DND-41 (cell line): Measurements from ENCODE around the gene BFSP2.

Experiments
- ATAC-seq: fragments of 200-7000 bp; cut with Tn5 transposase; 3 replicates; pipeline ENCODE4 v1.9.1; 2021; ENCODE audit warnings: low read depth; ENCODE audit not compliant: insufficient read depth
- DNase-seq: peaks from one replicate; pipeline ENCODE4 v3.0.0-alpha.2; 2020
- H2AFZ ChIP-seq: 2 replicates; pipeline ENCODE4 v1.6.0; 2012; ENCODE audit warnings: low read depth, low read length
- H3K27ac ChIP-seq: 2 replicates; pipeline ENCODE4 v1.5.1; 2012; ENCODE audit warnings: low read length, inconsistent platforms
- H3K27me3 ChIP-seq: fragments of 200-600 bp; sonication (generic); 2 replicates; pipeline ENCODE4 v1.6.0; 2012; ENCODE audit warnings: low read length, mild to moderate bottlenecking, inconsistent platforms; ENCODE audit not compliant: insufficient read depth, poor library complexity
- H3K36me3 ChIP-seq: 2 replicates; pipeline ENCODE4 v1.5.1; 2012; ENCODE audit warnings: low read length, inconsistent platforms; ENCODE audit not compliant: insufficient read depth
- H3K4me1 ChIP-seq: 2 replicates; pipeline ENCODE4 v1.5.1; 2012; ENCODE audit warnings: mild to moderate bottlenecking, low read length; ENCODE audit not compliant: insufficient read depth
- H3K4me2 ChIP-seq: 2 replicates; pipeline ENCODE4 v1.6.0; 2012; ENCODE audit warnings: mild to moderate bottlenecking, moderate library complexity, low read length, inconsistent platforms; ENCODE audit not compliant: insufficient read depth
- H3K4me3 ChIP-seq, 2 experiments: fragments of 200-600 bp in 1 of 2; shearing (Covaris generic) in 1 of 2; 2 replicates each; pipeline ENCODE4 v1.5.1; 2012 to 2016; ENCODE audit warnings: inconsistent platforms in 2 of 2, low read length in 2 of 2, mild to moderate bottlenecking in 2 of 2, low read depth in 1 of 2, moderate library complexity in 1 of 2
- H3K79me2 ChIP-seq: 2 replicates; pipeline ENCODE4 v1.6.0; 2012; ENCODE audit warnings: low read length, inconsistent platforms; ENCODE audit not compliant: insufficient read depth
- H3K9ac ChIP-seq: 2 replicates; pipeline ENCODE4 v1.6.0; 2012; ENCODE audit warnings: low read depth, mild to moderate bottlenecking, inconsistent platforms, low read length, moderate library complexity
- H3K9me3 ChIP-seq: 2 replicates; pipeline ENCODE4 v1.5.1; 2012; ENCODE audit warnings: low read length, moderate library complexity, mild to moderate bottlenecking, inconsistent platforms; ENCODE audit not compliant: insufficient read depth, severe bottlenecking
- H4K20me1 ChIP-seq: 2 replicates; pipeline ENCODE4 v1.6.0; 2012; ENCODE audit warnings: low read length; ENCODE audit not compliant: insufficient read depth
- EZH2 ChIP-seq: IDR thresholded peaks from 3 replicates; pipeline ENCODE4 v1.6.1; 2012; ENCODE audit warnings: borderline replicate concordance, low read depth, mild to moderate bottlenecking, moderate library complexity, low read length, inconsistent platforms; ENCODE audit not compliant: severe bottlenecking
- TF ChIP-seq, protein P1 (sequence below): IDR thresholded peaks from 2 replicates; pipeline ENCODE4 v1.5.1; 2012; ENCODE audit warnings: borderline replicate concordance, low read length, moderate library complexity, mild to moderate bottlenecking; ENCODE audit not compliant: poor library complexity, severe bottlenecking; ENCODE audit errors: extremely low read depth

Gene BFSP2

DNA sequence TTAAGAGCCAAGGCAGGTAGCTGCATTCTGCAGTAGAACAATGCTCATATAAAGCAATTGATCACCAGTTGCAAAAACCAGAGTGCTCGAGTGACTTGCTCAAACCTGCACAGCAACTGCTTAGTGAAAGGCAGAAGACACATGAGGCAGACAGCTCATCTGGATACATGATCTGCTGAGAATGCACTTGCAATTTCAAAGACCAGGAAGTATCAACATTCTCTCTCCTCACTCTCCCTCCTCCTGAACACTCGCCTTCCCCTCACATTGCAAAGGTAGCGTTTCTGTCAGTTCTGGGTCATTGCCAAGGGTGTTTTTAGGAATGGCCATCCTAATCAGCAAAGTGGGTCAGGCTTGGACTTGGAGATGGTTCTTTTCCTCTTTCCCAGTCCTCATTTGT, 61.0 kb downstream of the BFSP2 start:
- no peak overlapping the region for H2AFZ ChIP-seq
- no peak overlapping the region for H3K9ac ChIP-seq
- no peak overlapping the region for H3K4me3 ChIP-seq
- no peaks in the 10 kb centered on the region for H3K9me3 ChIP-seq
- no peaks in the 10 kb centered on the region for H4K20me1 ChIP-seq
- H3K36me3 ChIP-seq, result no peaks in the 10 kb centered on the region
- no peak for DNase-seq
- no peak overlapping the region for H3K4me2 ChIP-seq
- no peak overlapping the region for H3K27ac ChIP-seq
- H3K79me2 ChIP-seq, result no peaks in the 10 kb centered on the region
- TF ChIP-seq, protein P1, sequence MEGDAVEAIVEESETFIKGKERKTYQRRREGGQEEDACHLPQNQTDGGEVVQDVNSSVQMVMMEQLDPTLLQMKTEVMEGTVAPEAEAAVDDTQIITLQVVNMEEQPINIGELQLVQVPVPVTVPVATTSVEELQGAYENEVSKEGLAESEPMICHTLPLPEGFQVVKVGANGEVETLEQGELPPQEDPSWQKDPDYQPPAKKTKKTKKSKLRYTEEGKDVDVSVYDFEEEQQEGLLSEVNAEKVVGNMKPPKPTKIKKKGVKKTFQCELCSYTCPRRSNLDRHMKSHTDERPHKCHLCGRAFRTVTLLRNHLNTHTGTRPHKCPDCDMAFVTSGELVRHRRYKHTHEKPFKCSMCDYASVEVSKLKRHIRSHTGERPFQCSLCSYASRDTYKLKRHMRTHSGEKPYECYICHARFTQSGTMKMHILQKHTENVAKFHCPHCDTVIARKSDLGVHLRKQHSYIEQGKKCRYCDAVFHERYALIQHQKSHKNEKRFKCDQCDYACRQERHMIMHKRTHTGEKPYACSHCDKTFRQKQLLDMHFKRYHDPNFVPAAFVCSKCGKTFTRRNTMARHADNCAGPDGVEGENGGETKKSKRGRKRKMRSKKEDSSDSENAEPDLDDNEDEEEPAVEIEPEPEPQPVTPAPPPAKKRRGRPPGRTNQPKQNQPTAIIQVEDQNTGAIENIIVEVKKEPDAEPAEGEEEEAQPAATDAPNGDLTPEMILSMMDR, result no peak
- TF ChIP-seq EZH2, result no peak
- peaks cover 4% of the 10 kb centered on the region for H3K27me3 ChIP-seq
- H3K4me1 ChIP-seq, result no peaks in the 10 kb centered on the region
- no peak for ATAC-seq

DNA sequence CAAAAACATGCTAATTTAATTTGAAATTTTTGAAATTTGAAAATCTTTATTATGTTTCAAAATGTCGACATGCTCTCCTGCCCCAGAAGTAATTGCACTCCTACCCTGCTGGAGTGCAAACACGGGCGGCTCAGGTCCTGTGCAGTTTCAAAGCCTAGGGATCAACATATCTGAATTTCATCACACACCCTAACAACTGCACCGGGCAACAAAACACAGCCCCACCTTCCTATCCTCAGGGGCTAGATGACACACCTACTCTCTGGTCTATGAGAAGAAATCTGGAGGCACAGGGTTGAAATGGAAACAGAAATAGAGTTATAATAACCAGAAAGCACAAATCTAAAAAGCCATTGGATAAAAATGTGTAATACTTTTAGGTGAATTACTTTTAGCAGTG, 61.4 kb downstream of the BFSP2 start:
- Histone ChIP-seq H3K4me2 (no peak overlapping the region), H2AFZ (no peak overlapping the region), H3K4me3 (no peak overlapping the region), H3K9me3 (no peaks in the 10 kb centered on the region), H3K9ac (no peak overlapping the region), H3K79me2 (no peaks in the 10 kb centered on the region), H3K4me1 (no peaks in the 10 kb centered on the region), H3K36me3 (no peaks in the 10 kb centered on the region), H3K27ac (no peak overlapping the region), H3K27me3 (peaks cover 4% of the 10 kb centered on the region), H4K20me1 (no peaks in the 10 kb centered on the region)
- DNase-seq (no peak), ATAC-seq (no peak)
- TF ChIP-seq, protein P1, result no peak
- no peak for TF ChIP-seq EZH2

DNA sequence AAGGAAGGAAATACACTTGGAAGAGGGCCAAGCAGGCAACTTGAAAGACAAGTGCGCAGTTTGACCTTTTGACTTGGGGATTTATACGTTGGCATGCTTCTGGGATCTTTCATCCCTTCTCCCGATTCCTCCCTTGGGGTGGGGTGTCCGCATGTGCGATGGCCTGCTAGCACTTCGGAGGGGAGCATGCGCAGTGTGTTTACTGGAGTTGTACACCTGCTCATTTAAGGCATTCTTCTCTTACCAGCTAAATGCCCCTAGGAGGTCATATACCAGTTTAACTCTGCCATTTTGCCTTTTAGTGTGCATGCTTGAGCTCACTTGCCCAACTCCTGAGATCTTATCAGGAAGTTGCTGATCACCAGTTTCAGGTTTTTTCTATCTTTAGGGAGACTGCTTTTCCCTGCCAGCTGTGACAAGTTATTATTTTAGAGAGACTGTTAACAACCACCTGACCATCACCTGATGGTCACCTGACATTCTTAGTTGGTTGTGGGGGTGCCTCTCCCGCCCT, 63.5 kb downstream of the BFSP2 start:
- Histone ChIP-seq H4K20me1 (no peaks in the 10 kb centered on the region), H3K4me2 (no peak overlapping the region), H3K36me3 (no peaks in the 10 kb centered on the region), H2AFZ (no peak overlapping the region), H3K27ac (no peak overlapping the region), H3K4me1 (no peaks in the 10 kb centered on the region), H3K4me3 (no peak overlapping the region), H3K9ac (no peak overlapping the region), H3K79me2 (no peaks in the 10 kb centered on the region), H3K9me3 (no peaks in the 10 kb centered on the region), H3K27me3 (peaks cover 4% of the 10 kb centered on the region)
- ATAC-seq (no peak), DNase-seq (no peak)
- no peak for TF ChIP-seq EZH2
- TF ChIP-seq, protein P1, result no peak

DNA sequence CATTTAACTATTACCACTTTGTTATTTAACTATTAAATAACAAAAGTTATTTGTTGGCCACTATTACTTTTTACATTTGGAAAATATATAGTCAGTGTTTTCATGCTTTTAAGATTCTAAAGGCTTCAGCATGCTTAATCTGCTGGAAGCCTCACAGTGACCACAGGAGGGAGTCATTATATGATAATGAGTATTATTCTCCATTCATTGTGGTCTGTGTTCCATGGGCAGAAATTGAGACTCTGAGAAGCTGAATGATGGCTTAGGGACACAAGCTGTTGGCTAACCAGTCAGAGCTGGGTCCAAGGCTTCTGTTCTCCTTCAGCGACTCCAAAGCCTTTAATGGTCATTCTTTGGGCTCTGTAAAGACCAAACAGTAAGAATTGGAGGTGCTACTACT, 64.7 kb downstream of the BFSP2 start:
- Histone ChIP-seq H3K36me3 (no peaks in the 10 kb centered on the region), H3K9me3 (no peaks in the 10 kb centered on the region), H3K9ac (no peak overlapping the region), H3K4me1 (no peaks in the 10 kb centered on the region), H4K20me1 (no peaks in the 10 kb centered on the region), H3K4me3 (no peak overlapping the region), H3K27ac (no peak overlapping the region), H3K4me2 (no peak overlapping the region), H3K79me2 (no peaks in the 10 kb centered on the region), H3K27me3 (peaks cover 4% of the 10 kb centered on the region), H2AFZ (no peak overlapping the region)
- ATAC-seq, result no peak
- no peak for DNase-seq
- TF ChIP-seq EZH2, result no peak
- TF ChIP-seq, protein P1, result no peak
